Posterior vena cava (tissue), 2 donors: ENCODE measurements around the gene SLC44A2. TPM values are rescaled to one million over a fixed set of nuclear protein-coding genes. Genes with fewer than 3 reads are reported as not detected.
"Not testable (repeated sequence)": the region's sequence is repeated elsewhere in the genome, so short reads cannot be mapped to it uniquely, and the experiment has no call there.

Experiments used
- DNase-seq: peaks from one replicate; pipeline ENCODE4 v3.0.0-alpha.2; 2020; ENCODE audit warnings: low spot score
- intact Hi-C, 2 donors: fragments of 100-400 bp; cut with DNase I; formaldehyde crosslinking; loops; one replicate each; pipeline versions ENCODE4 v1.14.1 to v1.14.2; 2022 to 2023
- total RNA-seq, 2 donors: library from RNA; stranded (reverse); fragmentation: NEBNext Ultra II Directional; extraction: Animal tissue kit (Norgen Biotek cat#: 25700); gene quantifications; one replicate each; pipeline ENCODE4 v1.2.1, GENCODE V29; 2021
- donor health status: DM: yes; HTN: yes; CAD: no.
- donor health status: DM: yes; HTN: yes; CAD: no.

SLC44A2 gene
- total RNA-seq, 2 donors from 2014 or later: 72.2 to 108 TPM

DNA sequence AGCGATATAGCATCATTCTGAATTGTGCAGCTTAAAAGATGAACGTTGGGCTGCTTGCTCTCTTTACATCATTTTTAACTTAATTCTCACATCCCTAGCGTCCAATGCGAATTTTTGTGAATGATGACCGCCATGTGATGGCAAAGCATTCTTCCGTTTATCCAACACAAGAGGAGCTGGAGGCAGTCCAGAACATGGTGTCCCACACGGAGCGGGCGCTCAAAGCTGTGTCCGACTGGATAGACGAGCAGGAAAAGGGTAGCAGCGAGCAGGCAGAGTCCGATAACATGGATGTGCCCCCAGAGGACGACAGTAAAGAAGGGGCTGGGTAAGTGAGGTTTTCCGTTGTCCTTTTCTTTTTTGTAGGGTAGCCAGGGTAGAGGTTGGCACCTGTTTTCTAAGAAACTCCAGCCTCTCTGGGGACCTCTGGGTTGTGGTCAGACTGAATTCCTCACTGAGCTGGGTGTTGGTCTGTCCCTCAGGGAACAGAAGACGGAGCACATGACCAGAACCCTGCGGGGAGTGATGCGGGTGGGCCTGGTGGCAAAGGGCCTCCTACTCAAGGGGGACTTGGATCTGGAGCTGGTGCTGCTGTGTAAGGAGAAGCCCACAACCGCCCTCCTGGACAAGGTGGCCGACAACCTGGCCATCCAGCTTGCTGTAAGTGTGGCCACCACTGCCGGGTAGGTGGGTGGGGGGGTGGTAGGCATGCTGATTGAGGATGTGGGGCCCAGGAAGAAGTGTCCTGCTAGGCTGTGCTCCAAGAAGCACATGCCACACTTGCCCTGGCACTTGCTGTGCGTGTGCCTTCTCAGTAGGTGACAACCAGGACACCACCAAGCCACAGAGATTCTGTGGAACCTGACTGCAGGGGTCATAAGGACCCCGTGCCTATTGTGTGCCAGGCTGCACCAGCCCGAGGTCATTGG, 45.8 kb downstream of the SLC44A2 start:
- no peak for DNase-seq
- intact Hi-C loops: no loop called here

DNA sequence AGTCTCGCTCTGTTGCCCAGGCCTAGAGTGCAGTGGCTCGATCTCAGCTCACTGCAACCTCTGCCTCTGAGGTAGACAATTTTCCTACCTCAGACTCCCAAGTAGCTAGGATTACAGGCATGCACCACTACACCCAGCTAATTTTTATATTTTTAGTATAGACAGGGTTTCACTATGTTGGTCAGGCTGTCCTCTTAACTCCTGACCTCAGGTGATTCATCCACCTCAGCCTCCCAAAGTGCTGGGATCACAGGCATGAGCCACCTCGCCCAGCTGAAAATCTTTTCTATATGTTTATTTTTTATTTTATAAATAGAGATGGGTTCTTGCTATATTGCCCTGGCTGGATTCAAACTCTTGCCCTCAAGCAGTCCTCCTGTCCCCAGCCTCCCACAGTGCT, 46.6 kb downstream of the SLC44A2 start:
- intact Hi-C loops, DNase-seq: not testable (repeated sequence)

DNA sequence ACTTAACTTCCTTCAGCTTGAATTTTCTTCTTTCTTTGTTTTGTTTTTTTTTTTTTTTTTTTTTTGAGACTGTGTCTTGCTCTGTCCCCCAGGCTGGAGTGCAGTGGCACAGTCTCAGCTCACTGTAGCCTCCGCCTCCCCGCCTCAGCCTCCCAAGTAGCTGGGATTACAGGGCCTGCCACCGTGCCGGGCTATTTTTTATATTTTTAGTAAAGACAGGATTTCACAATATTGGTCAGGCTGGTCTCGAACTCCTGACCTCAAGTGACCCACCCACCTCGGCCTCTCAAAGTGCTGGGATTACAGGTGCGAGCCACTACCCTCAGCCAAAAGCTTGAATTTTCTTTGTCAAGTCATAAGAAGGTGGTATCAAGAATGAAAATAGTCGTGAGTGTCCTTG, 49.9 kb downstream of the SLC44A2 start:
- DNase-seq, intact Hi-C loops: not testable (repeated sequence)

DNA sequence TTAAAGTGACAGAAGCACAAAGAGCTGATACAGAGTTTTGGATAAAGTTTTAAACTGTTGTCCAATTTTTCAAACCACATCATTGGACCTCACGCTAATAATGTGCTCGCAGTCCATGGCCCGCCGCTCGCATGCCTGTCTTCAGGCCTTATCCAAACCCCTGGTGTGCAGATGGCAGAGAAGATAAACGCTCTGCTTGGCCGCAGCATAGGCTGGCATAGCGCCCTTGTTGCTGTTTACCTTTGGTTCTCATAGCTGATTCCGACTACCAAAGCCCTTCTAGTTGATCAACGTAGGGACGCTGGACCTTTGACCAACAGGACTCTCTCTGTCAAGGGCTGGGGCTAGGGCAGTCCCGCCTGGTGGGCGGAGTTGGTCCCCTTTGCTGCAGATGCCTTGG, 52.4 kb downstream of the SLC44A2 start:
- no peak for DNase-seq
- intact Hi-C loops: no loop called here

DNA sequence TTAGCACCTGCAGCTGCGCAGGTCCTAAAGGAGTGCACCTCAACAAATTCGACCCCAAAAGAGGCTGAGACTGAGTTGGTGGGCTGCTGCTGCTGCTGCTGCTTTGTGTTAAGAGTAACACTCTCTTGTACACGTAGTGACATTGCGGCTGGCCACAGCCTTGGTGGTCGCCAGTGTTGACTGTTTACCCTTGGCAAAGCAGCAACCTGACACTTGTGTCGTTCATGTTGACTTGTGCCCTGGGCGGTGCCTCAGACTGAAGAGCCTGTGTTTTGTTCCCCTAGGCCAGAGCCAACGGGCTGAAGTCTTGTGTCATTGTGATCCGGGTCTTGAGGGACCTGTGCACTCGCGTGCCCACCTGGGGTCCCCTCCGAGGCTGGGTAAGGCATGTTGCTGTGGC, 53.5 kb downstream of the SLC44A2 start:
- intact Hi-C loops: no loop called here
- no peak for DNase-seq

DNA sequence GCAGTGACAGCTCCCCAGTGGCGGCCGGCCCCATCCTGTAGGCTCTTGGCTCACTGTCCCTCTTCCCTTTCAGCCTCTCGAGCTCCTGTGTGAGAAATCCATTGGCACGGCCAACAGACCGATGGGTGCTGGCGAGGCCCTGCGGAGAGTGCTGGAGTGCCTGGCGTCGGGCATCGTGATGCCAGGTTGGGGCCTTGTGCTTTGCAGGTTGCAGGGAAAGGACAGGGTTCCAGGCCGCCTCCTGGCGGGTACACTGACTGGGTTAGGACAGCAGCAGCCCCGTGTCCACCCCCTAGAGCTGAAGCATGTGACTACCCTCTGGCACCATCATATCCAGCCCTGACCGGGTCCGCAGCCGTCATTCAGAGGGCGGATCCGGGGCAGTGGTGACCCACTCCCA, 54.4 kb downstream of the SLC44A2 start:
- intact Hi-C loops: no loop called here

DNA sequence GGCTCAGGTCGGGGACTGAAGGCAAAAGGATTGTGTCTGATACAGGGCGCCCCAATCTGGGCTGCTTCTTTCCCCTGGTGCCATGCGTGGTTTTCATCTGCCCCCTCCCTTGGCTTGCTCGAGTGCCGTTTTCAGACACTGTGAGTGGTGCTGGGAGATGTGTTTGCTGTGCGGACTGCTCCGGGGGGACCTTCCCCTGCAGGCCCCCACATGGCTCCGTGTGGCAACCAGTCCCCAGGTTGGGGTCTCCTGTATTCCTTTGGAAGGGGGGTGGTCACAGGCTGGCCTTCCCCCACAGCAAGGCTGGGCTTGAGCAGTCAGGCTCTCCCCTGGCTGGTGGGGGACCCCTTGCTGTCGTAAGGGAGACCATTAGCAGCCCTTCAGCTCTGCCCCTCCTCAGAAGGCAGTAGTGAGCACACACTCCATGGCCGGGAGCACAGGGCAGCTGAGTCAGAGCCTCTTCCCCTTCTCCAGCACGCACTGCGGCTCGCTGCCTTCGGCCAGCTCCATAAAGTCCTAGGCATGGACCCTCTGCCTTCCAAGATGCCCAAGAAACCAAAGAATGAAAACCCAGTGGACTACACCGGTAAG, 55.3 kb downstream of the SLC44A2 start:
- intact Hi-C loops: no loop called here
- DNase-seq: no peak

More for the DNA sequence above, 54.4 kb downstream of the SLC44A2 start:
- DNase-seq: no peak

DNA sequence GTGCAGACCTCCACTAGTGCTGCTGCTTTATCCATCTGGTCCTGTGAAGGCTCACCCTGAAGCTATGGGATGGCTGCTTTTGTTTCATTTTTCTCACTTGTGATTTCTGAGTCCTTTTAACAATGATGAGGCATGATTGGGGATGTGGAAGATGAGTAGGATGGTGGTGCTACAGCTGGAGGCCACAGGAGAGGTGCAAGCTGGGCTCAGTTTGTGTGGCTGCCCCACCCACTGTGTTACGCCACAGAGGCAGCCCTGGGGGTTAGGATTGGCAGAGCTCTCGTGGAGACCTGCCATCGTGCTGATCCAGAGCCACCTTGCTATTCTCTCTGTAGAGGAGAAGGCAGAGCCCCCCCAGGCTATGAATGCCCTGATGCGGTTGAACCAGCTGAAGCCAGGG, 56.3 kb downstream of the SLC44A2 start:
- intact Hi-C loops: no loop called here
- DNase-seq: no peak

DNA sequence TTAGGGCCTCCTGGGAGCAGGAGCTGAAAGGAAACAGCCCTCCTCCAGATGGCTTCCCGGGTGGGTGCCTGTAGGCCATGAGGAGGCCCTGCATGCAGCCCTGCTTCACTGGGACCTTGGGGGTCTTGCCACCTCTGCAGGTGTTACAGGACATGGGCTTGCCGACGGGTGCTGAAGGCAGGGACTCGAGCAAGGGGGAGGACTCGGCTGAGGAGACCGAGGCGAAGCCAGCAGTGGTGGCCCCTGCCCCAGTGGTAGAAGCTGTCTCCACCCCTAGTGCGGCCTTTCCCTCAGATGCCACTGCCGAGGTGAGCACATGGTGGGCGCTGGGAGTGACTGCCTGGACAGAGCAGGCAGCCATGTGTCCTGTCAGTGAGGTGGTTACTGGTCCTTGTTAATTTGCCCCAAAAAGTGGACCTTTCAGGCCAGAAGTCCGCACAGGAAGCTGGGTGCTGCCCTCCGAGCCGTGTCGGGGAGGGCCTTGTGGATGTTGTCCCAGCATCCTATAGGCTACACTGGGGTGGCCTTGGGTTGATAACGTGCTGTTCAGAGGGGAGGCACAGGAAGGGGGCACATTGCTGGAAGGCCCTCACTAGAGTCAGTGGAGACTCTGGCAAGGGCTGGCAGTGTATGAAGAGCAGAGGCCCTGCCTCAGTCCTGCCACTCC, 57.2 kb downstream of the SLC44A2 start:
- no peak for DNase-seq

DNA sequence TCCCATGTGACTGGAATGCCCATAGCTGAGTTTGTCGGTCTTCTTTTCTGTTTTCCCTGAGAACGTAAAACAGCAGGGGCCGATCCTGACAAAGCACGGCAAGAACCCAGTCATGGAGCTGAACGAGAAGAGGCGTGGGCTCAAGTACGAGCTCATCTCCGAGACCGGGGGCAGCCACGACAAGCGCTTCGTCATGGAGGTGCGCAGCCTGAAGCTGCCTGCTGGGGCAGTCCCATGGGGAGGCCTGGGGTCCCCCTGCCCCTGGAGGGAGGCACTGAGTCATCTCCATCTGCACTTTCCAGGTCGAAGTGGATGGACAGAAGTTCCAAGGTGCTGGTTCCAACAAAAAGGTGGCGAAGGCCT, 57.7 kb downstream of the SLC44A2 start:
- no peak for DNase-seq
- intact Hi-C loops: loop anchor here in 1 of 2 donors (1.0 kb wide), 1 partner anchor 35 kb away; the partner anchor contains the start of gene DNM2

More for the DNA sequence above, 57.2 kb downstream of the SLC44A2 start:
- intact Hi-C loops: loop anchor here in 1 of 2 donors (1.0 kb wide), 1 partner anchor 36 kb away; the partner anchor contains the start of gene DNM2

DNA sequence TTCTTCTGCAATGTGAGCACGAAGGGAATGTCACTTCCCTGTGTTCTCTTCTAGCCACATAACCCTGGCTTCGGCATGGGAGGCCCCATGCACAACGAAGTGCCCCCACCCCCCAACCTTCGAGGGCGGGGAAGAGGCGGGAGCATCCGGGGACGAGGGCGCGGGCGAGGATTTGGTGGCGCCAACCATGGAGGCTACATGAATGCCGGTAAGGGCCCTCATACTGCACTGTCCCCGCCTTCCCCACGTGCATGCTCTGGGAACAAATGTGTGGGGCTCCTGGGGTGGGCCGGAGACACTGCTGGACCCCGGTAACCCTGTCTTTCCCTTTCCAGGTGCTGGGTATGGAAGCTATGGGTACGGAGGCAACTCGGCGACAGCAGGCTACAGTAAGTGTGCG, 58.2 kb downstream of the SLC44A2 start:
- no peak for DNase-seq
- intact Hi-C loops: loop anchor here in 1 of 2 donors (1.0 kb wide), 1 partner anchor 35 kb away; the partner anchor contains the start of gene DNM2

DNA sequence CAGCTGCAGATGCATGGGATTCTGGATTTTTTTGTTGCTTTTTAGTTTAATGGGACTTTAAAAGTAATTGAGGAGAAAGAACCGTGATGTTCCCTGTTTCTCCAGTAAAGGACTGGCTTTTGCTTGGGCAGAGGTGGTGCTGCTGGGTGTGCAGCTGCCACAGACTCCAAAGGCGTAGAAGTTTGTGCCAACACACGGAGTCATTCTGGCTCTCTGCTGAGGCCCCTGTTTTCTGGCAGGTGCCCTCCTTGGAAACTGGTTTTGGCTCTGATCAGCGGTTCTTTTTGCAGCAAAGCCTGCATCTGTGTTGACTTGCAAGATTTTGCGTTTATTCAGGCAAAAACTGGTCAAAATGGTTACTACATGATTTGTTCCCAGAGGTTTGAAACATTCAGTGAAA, 59.9 kb downstream of the SLC44A2 start:
- DNase-seq: no peak
- intact Hi-C loops: no loop called here

DNA sequence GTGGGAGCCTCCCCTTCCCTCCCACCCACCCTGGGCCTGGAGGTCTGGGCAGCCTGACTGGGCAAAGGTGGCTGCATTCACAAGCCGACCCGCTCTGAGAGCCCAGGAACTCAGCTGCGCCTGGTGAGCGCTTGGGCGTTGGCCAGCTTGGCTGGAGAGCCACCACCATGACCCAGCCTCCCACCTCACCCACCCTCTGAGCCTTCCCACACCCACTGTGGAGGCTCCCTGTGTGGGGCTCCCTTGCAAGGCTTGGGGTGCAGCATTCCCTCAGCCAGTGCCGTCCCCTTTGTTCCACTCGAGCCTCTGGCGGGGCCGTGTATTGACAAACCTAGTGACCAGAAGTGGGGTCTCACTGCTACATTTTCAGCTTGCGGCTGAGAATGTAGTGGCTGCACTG, 60.8 kb downstream of the SLC44A2 start:
- no peak for DNase-seq
- intact Hi-C loops: no loop called here

DNA sequence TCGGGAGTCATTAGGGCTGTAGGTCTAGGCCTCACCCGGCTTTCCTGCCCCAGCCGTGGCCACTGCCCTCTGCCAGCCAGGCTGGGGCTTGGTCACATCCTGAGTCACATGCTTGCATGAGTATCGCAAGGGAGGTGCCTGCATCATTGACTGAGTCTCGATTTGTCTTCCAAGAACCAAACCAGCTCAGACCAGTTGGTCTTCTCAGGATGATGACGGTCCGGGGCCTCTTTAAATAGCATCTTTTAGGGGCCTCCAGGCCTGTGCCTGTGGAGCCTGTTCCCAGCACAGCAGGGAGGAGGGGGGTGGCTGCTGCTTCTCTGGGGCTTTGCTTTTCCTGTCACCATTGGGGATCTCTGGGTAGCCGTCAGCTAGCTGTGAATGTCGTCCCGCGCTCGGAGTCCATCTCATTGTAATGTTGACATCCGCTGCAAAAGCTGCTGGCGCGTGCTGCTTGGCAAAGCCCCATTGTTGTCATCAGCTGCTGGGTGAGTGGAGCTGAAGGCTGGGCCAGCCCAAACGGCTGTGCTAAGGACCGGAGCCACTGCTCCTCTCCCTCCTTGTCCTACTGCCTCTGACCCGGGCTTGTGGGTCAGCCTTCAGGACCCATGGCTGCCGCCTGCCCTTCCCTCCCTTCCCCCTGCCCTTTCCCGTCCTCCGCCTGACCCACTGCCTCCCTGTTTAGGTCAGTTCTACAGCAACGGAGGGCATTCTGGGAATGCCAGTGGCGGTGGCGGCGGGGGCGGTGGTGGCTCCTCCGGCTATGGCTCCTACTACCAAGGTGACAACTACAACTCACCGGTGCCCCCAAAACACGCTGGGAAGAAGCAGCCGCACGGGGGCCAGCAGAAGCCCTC, 61.5 kb downstream of the SLC44A2 start:
- intact Hi-C loops: no loop called here
- DNase-seq: peak; percentile 89

DNA sequence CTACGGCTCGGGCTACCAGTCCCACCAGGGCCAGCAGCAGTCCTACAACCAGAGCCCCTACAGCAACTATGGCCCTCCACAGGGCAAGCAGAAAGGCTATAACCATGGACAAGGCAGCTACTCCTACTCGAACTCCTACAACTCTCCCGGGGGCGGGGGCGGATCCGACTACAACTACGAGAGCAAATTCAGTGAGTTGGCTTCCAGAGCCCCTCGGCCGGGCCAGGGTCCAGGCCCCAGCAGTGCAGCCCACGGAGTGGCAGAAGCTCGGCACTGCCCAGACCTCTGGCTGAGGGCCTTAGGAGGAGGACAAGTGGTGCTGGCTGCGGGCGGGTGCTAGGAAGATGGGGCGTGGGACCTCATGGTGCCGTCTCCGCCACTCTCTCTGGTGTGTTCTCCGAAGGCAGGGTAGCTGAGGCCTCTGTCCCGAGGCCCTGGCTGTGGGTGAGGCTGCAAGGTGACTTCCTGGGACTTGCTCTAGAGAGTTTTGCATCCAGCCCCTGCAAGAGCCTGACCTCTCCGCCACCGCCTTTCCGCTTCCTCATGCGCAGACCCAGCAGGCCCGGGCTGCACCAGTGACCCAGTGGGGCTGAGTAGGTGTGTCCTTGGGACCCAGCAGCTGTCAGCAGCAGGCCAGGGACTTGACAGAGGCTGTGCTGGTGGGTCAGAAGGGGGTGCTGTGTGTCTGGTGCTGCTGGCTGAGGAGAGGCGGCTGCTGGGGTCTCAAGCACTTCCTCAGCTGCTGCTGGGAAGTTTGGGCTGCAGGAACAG, 62.4 kb downstream of the SLC44A2 start:
- intact Hi-C loops: no loop called here
- no peak for DNase-seq

DNA sequence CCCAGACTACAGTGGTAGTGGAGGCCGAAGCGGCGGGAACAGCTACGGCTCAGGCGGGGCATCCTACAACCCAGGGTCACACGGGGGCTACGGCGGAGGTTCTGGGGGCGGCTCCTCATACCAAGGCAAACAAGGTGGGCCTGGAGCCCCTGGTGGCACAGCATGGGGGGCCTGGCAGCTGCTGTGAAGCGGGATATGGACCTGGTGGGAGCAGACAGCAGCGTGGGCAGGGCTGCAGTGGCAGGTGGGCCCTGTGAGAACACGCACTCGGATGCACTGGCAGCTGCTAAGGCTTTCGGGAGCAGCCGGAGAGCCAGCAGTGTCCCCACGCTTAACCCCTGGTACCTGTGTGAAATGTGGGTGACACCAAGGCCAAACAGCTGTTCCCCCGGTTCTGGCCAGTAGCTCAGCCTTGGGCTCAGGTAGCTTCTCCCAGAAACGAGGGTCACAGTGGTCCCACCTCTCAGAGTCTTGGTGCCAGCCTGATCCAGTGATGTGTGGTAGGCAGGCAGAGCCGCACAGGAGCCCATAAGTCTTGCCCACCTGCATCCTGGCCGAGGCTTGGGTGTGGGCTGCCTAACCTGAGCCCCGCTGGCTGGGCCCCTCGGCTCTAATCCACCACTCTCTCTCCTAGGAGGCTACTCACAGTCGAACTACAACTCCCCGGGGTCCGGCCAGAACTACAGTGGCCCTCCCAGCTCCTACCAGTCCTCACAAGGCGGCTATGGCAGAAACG, 63.4 kb downstream of the SLC44A2 start:
- no peak for DNase-seq
- intact Hi-C loops: no loop called here

DNA sequence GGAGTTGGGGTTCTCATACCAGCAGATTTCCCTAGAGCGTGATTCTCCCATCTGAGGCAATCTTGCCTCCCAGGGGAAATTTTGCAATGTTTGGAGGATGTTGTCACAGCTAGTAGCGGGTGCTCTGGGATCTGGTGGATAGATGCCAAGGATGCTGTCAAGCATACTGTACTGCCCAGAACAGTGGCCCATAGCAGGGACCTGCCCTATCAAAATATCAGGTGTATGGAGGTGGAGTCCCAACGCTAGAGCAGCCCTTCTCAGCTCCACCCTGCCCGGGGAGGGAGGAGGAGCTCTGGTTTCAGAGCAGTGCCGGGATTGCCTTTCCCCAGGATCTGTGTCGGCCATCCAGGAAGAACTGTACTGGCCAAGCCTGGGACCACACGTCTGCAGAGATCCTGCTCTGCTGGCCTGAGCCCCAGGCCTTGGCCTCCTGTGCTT, 65.0 kb downstream of the SLC44A2 start:
- intact Hi-C loops: no loop called here
- no peak for DNase-seq
